H1 (cell line): ENCODE results near the gene MTIF3. TPM values are rescaled to one million over a fixed set of nuclear protein-coding genes. Genes with fewer than 3 reads are reported as not detected.

ENCODE experiments used
- CTCF ChIA-PET: fragments of 300-600 bp; sonication (Branson Sonifier 250); formaldehyde crosslinking; loops from one replicate; lab custom pipeline; 2021; ENCODE audit not compliant: partially characterized antibody; lab: Charles Lee
- POLR2A ChIA-PET: fragments of 300-600 bp; sonication (Branson Sonifier 250); formaldehyde crosslinking; loops from one replicate; lab custom pipeline; 2021; ENCODE audit warnings: inconsistent platforms; ENCODE audit not compliant: partially characterized antibody; lab: Charles Lee
- DNase-seq, 2 experiments: peaks; one replicate each; pipeline versions ENCODE4 v3.0.0 to v3.0.0-alpha.2; 2010 to 2022; ENCODE audit warnings: low spot score in 2 of 2, low read depth in 1 of 2, mixed read lengths in 1 of 2
- FAIRE-seq: peaks from 2 replicates; lab custom pipeline; 2011; peaks lifted over from hg19 to GRCh38; lab: Jason Lieb, UNC
- H2AFZ ChIP-seq: 2 replicates; pipeline ENCODE4 v1.8.1; 2012; ENCODE audit warnings: low read length, inconsistent platforms
- H2AK5ac ChIP-seq: 2 replicates; pipeline ENCODE4 v1.6.1; 2013; ENCODE audit warnings: low read depth, low read length
- H2BK120ac ChIP-seq: replicated peaks from 2 replicates; pipeline ENCODE3; 2013; ENCODE audit warnings: low read depth, low read length, inconsistent platforms
- H2BK12ac ChIP-seq: 2 replicates; pipeline ENCODE4 v1.6.1; 2013; ENCODE audit warnings: low read depth, low read length
- H2BK15ac ChIP-seq: 2 replicates; pipeline ENCODE4 v1.6.1; 2013; ENCODE audit warnings: low read length
- H2BK20ac ChIP-seq: 2 replicates; pipeline ENCODE4 v1.6.1; 2013; ENCODE audit warnings: low read length
- H2BK5ac ChIP-seq: 2 replicates; pipeline ENCODE4 v1.6.1; 2013; ENCODE audit warnings: low read depth, low read length
- H3K14ac ChIP-seq: 2 replicates; pipeline ENCODE4 v1.6.1; 2013; ENCODE audit warnings: inconsistent platforms; ENCODE audit not compliant: insufficient read length
- H3K18ac ChIP-seq: 2 replicates; pipeline ENCODE4 v1.6.1; 2013; ENCODE audit warnings: low read length; ENCODE audit errors: extremely low read depth
- H3K23ac ChIP-seq: 2 replicates; pipeline ENCODE4 v1.6.1; 2013; ENCODE audit warnings: inconsistent platforms; ENCODE audit not compliant: insufficient read length
- H3K23me2 ChIP-seq: 2 replicates; pipeline ENCODE4 v1.6.1; 2013; ENCODE audit warnings: low read depth, low read length
- H3K27ac ChIP-seq: 2 replicates; pipeline ENCODE4 v1.6.1; 2011; ENCODE audit warnings: low read depth, low read length, inconsistent platforms
- H3K27me3 ChIP-seq, 4 experiments: replicated peaks in 1 of 4; 1 replicate in 1 of 4; 2 replicates in 3 of 4; pipeline versions ENCODE4 v1.6.1 to v1.8.1; 2011 to 2013; ENCODE audit warnings: low read length in 3 of 4, mild to moderate bottlenecking in 3 of 4, inconsistent platforms in 2 of 4, mixed read lengths in 2 of 4, moderate library complexity in 1 of 4; ENCODE audit not compliant: control insufficient read depth in 3 of 4, insufficient read depth in 3 of 4; ENCODE audit errors: extremely low read depth in 1 of 4
- H3K36me3 ChIP-seq, 4 experiments: 2 replicates each; pipeline versions ENCODE4 v1.6.1 to v1.8.1; 2011 to 2013; ENCODE audit warnings: mild to moderate bottlenecking in 4 of 4, low read length in 3 of 4, moderate library complexity in 2 of 4, control low read depth in 1 of 4, inconsistent platforms in 1 of 4; ENCODE audit not compliant: insufficient read depth in 4 of 4, control insufficient read depth in 2 of 4
- H3K4ac ChIP-seq: replicated peaks from 2 replicates; pipeline ENCODE3; 2013; ENCODE audit warnings: low read length, low read depth, mixed read lengths, inconsistent platforms; ENCODE audit not compliant: insufficient read length
- H3K4me1 ChIP-seq, 4 experiments: replicated peaks in 1 of 4; 1 replicate in 1 of 4; 2 replicates in 3 of 4; pipeline versions ENCODE4 v1.6.1 to v1.8.1; 2011 to 2013; ENCODE audit warnings: low read length in 3 of 4, inconsistent platforms in 2 of 4, mixed read lengths in 1 of 4; ENCODE audit not compliant: insufficient read depth in 4 of 4, control insufficient read depth in 3 of 4
- H3K4me2 ChIP-seq, 2 experiments: 2 replicates each; pipeline versions ENCODE4 v1.6.1 to v1.8.1; 2011 to 2013; ENCODE audit warnings: low read depth in 2 of 2, low read length in 2 of 2, control low read depth in 1 of 2, inconsistent platforms in 1 of 2, mild to moderate bottlenecking in 1 of 2; ENCODE audit not compliant: insufficient read depth in 1 of 2
- H3K4me3 ChIP-seq, 4 experiments: fragments of 200-600, 300-600 bp in 1 of 4; sonication (generic), shearing (Covaris generic), sonication (Bioruptor Twin) in 1 of 4; 2 replicates each; pipeline versions ENCODE4 v1.5.1 to v1.8.1; 2011 to 2016; ENCODE audit warnings: low read length in 4 of 4, low read depth in 3 of 4, control low read depth in 2 of 4, inconsistent platforms in 2 of 4, mild to moderate bottlenecking in 2 of 4, mixed read lengths in 1 of 4, moderate library complexity in 1 of 4; ENCODE audit not compliant: insufficient read depth in 2 of 4; ENCODE audit errors: extremely low read depth in 1 of 4
- H3K56ac ChIP-seq: replicated peaks from 2 replicates; pipeline ENCODE3; 2013; ENCODE audit warnings: low read depth, mild to moderate bottlenecking, mixed read lengths, low read length, inconsistent platforms; ENCODE audit not compliant: insufficient read length
- H3K79me1 ChIP-seq: 2 replicates; pipeline ENCODE4 v1.6.1; 2013; ENCODE audit warnings: low read depth, low read length, control low read depth
- H3K79me2 ChIP-seq, 2 experiments: 2 replicates each; pipeline versions ENCODE4 v1.6.1 to v1.8.1; 2012 to 2013; ENCODE audit warnings: low read length in 2 of 2, mild to moderate bottlenecking in 2 of 2, inconsistent platforms in 1 of 2; ENCODE audit not compliant: insufficient read depth in 2 of 2, control insufficient read depth in 1 of 2
- H3K9ac ChIP-seq, 4 experiments: replicated peaks in 1 of 4; 1 replicate in 1 of 4; 2 replicates in 3 of 4; pipeline versions ENCODE4 v1.6.1 to v1.8.1; 2011 to 2013; ENCODE audit warnings: low read depth in 3 of 4, low read length in 3 of 4, control low read depth in 2 of 4, mild to moderate bottlenecking in 2 of 4, moderate library complexity in 2 of 4, inconsistent platforms in 1 of 4; ENCODE audit errors: extremely low read depth in 1 of 4
- H3K9me3 ChIP-seq, 2 experiments: 2 replicates each; pipeline versions ENCODE4 v1.6.1 to v1.8.1; 2012 to 2013; ENCODE audit warnings: mild to moderate bottlenecking in 2 of 2, moderate library complexity in 2 of 2, control low read depth in 1 of 2, inconsistent platforms in 1 of 2, low read depth in 1 of 2, low read length in 1 of 2, mixed read lengths in 1 of 2; ENCODE audit not compliant: insufficient read depth in 2 of 2
- H4K20me1 ChIP-seq, 2 experiments: replicated peaks in 1 of 2; 2 replicates each; pipeline versions ENCODE3 to v1.8.1; 2011 to 2013; ENCODE audit warnings: inconsistent platforms in 2 of 2, low read length in 2 of 2, mild to moderate bottlenecking in 1 of 2; ENCODE audit not compliant: insufficient read depth in 2 of 2, control insufficient read depth in 1 of 2
- H4K5ac ChIP-seq: 2 replicates; pipeline ENCODE4 v1.6.1; 2013; ENCODE audit warnings: low read length, low read depth, mixed read lengths, inconsistent platforms; ENCODE audit not compliant: insufficient read length
- H4K8ac ChIP-seq: 2 replicates; pipeline ENCODE4 v1.8.0; 2013; ENCODE audit warnings: mild to moderate bottlenecking, moderate library complexity, low read length, inconsistent platforms; ENCODE audit not compliant: insufficient read depth; ENCODE audit errors: extremely low read depth
- H4K91ac ChIP-seq: replicated peaks from 2 replicates; pipeline ENCODE3; 2013; ENCODE audit warnings: low read length, mixed read lengths, inconsistent platforms; ENCODE audit not compliant: insufficient read length
- CBX5 ChIP-seq: fragments of 300-800, 300-1000 bp; sonication (generic); IDR thresholded peaks from 2 replicates; pipeline ENCODE4 v1.7.1; 2016; ENCODE audit warnings: antibody characterized with exemption, low read length, low read depth
- CBX8 ChIP-seq: fragments of 300-800, 300-1000 bp; sonication (generic); IDR thresholded peaks from 2 replicates; pipeline ENCODE4 v1.7.1; 2016; ENCODE audit warnings: low read depth, low read length, borderline replicate concordance
- EP300 ChIP-seq, 2 experiments: IDR thresholded peaks; 1 replicate in 1 of 2; 2 replicates in 1 of 2; pipeline ENCODE4 v1.6.1; 2011 to 2012; ENCODE audit warnings: low read depth in 2 of 2, low read length in 2 of 2, mild to moderate bottlenecking in 2 of 2, borderline replicate concordance in 1 of 2, inconsistent platforms in 1 of 2, moderate library complexity in 1 of 2
- GABPA ChIP-seq: IDR thresholded peaks from 2 replicates; pipeline ENCODE4 v1.6.1; 2011; ENCODE audit warnings: mild to moderate bottlenecking, low read length, moderate library complexity, borderline replicate concordance; ENCODE audit not compliant: insufficient read depth
- HDAC6 ChIP-seq: IDR thresholded peaks from one replicate; pipeline ENCODE4 v1.7.1; 2012; ENCODE audit warnings: low read depth, mild to moderate bottlenecking, inconsistent platforms, low read length, moderate library complexity
- SUZ12 ChIP-seq: fragments of 200-600 bp; sonication (generic); IDR thresholded peaks from 2 replicates; pipeline ENCODE4 v1.6.1; 2012; ENCODE audit warnings: mild to moderate bottlenecking, inconsistent platforms, low read length, moderate library complexity, mixed read lengths
- TAF7 ChIP-seq: optimal IDR thresholded peaks from 2 replicates; pipeline ENCODE3; 2011; ENCODE audit warnings: low read depth, mild to moderate bottlenecking, inconsistent platforms, low read length, moderate library complexity, borderline replicate concordance
- TBP ChIP-seq: IDR thresholded peaks from 2 replicates; pipeline ENCODE4 v1.6.1; 2011; ENCODE audit warnings: low read depth, low read length, improper control_type of control experiment
- WGBS, 2 experiments: shearing (Covaris generic) in 1 of 2; methylation state at CpG; one replicate each; pipeline versions ENCODE4 v1.1.6 to v1.1.7; 2013 to 2015; ENCODE audit warnings: low lambda C conversion rate in 2 of 2, mixed read lengths in 2 of 2, inconsistent platforms in 1 of 2, low coverage in 1 of 2, missing lambda C conversion rate in 1 of 2; ENCODE audit not compliant: insufficient replicate concordance in 2 of 2, insufficient coverage in 1 of 2, insufficient read length in 1 of 2; ENCODE audit errors: extremely low coverage in 1 of 2, missing lambda C conversion rate in 1 of 2; 5-methylcytosine and 5-hydroxymethylcytosine counted together
- polyA plus RNA-seq, 7 experiments: library from polyadenylated mRNA; depleted of rRNA in 3 of 7; stranded (reverse) in 5 of 7; unstranded in 2 of 7; fragments of >200 nt in 5 of 7; fragments of 200-250 nt in 2 of 7; gene quantifications; 1 replicate in 5 of 7; 2 replicates in 1 of 7; 4 replicates in 1 of 7; pipeline versions ENCODE4 v1.2.1 to v1.2.3, GENCODE V29; 2011 to 2013; ENCODE audit warnings: missing spikeins in 2 of 7, mixed read lengths in 2 of 7
- total RNA-seq: library from RNA; stranded (reverse); fragmentation: NEBNext Ultra II Directional; extraction: Animal tissue kit (Norgen Biotek cat#: 25700); gene quantifications from 2 replicates; pipeline ENCODE4 v1.2.1, GENCODE V29; 2021
- TF ChIP-seq, protein P1 (sequence below): IDR thresholded peaks from 2 replicates; pipeline ENCODE4 v1.6.1; 2012; ENCODE audit warnings: inconsistent platforms

Gene MTIF3
- total and polyA plus RNA-seq, 2 of the 8 experiments (the other 6 are each of a cell fraction or from before 2014, with no cell fraction given) = 29.4 to 36.4 TPM

DNA sequence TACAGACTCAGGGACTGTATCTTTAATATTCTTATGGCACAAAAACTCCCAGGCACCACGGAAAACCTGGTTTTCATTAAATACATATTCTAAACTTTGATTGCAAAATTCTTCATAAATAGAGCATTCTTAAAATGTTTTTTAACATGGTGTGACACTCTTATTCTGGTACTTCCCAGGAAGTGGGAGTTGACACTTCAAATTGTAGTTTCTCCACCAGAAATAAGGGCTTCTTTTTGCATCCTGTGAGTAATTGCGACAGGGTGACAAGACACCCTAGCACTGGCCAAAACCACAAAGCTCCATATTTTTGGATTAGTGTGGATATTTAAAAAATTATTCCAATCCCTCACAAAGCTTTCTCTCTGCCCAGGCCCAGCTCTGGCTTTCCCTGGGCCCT lies 43.6 kb upstream of the MTIF3 start:
- CTCF ChIA-PET = interaction anchor here (1.1 to 1.5 kb wide), 2 partner anchors 12 to 13 kb away, joined by 4 to 6 read pairs; no protein-coding TSS in a partner anchor
- H3K14ac ChIP-seq = no peak overlapping the region
- H3K36me3 ChIP-seq = no peaks in the 10 kb centered on the region
- no peak overlapping the region for H3K4ac ChIP-seq
- H3K79me2 ChIP-seq = no peaks in the 10 kb centered on the region
- H4K91ac ChIP-seq = no peak overlapping the region
- no peak overlapping the region for H4K8ac ChIP-seq
- POLR2A ChIA-PET = no interaction called here
- H3K4me2 ChIP-seq = no peak overlapping the region
- H3K27me3 ChIP-seq = no peaks in the 10 kb centered on the region
- WGBS, 2 experiments = 85% methylated on average over 2 of the region's 2 CpGs; no CpG with 5 or more reads in 1 of the 2 experiments
- peaks cover 0 to 4% (median 3%) of the 10 kb centered on the region in 4 experiments; a peak in 3 of 7 replicates for H3K4me1 ChIP-seq
- no peak overlapping the region for H3K4me3 ChIP-seq
- H4K5ac ChIP-seq = no peak overlapping the region
- no peak overlapping the region for H2BK5ac ChIP-seq
- H2BK120ac ChIP-seq = no peak overlapping the region
- H3K56ac ChIP-seq = no peak overlapping the region
- no peak overlapping the region for H2AK5ac ChIP-seq
- no peak overlapping the region for H2BK12ac ChIP-seq
- no peak overlapping the region for H3K27ac ChIP-seq
- no peak overlapping the region for H2AFZ ChIP-seq
- no peaks in the 10 kb centered on the region for H3K23me2 ChIP-seq
- no peak overlapping the region for H2BK20ac ChIP-seq
- no peak overlapping the region for H3K9ac ChIP-seq
- no peak overlapping the region for H2BK15ac ChIP-seq
- no peak for DNase-seq
- H3K79me1 ChIP-seq = no peaks in the 10 kb centered on the region
- no peak overlapping the region for H3K18ac ChIP-seq
- no peak for FAIRE-seq
- no peaks in the 10 kb centered on the region for H3K9me3 ChIP-seq
- H4K20me1 ChIP-seq = no peaks in the 10 kb centered on the region
- H3K23ac ChIP-seq = no peak overlapping the region
- TF ChIP-seq HDAC6 = no peak
- TF ChIP-seq TAF7 = no peak
- no peak for TF ChIP-seq GABPA
- no peak for TF ChIP-seq TBP
- TF ChIP-seq CBX5 = no peak
- no peak for TF ChIP-seq EP300 (IDR thresholded peaks at IDR 0.05; ENCODE audit: borderline replicate concordance in 1 of 2, low read depth in 2 of 2, low read length in 2 of 2)
- TF ChIP-seq, protein P1, sequence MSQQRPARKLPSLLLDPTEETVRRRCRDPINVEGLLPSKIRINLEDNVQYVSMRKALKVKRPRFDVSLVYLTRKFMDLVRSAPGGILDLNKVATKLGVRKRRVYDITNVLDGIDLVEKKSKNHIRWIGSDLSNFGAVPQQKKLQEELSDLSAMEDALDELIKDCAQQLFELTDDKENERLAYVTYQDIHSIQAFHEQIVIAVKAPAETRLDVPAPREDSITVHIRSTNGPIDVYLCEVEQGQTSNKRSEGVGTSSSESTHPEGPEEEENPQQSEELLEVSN = no peak
- no peak for TF ChIP-seq CBX8
- no peak for TF ChIP-seq SUZ12
